ENCODE results near the gene CDC14A. TPM values are rescaled to one million over a fixed set of nuclear protein-coding genes. Genes with fewer than 3 reads are reported as not detected.
A peak's percentile ranks its signal among the peaks of the same experiment; 100 is the strongest.

Gene CDC14A
- total RNA-seq, 1 donor from 2014 or later: 5.9 TPM

GRCh38 chr1:100441651-100442050 lies 89.3 kb downstream of the CDC14A start:
- no peak for DNase-seq (ENCODE audit: low read depth)

GRCh38 chr1:100443811-100444571 lies 91.7 kb downstream of the CDC14A start:
- no peak for DNase-seq (ENCODE audit: low read depth)

GRCh38 chr1:100445565-100445964 lies 93.3 kb downstream of the CDC14A start:
- DNase-seq (ENCODE audit: low read depth): no peak

- DNase-seq (ENCODE audit: low read depth): peak; percentile 33
These were observed 96.1 kb downstream of the CDC14A start for GRCh38 chr1:100448366-100448765.

GRCh38 chr1:100449477-100449876 lies 97.2 kb downstream of the CDC14A start:
- DNase-seq (ENCODE audit: low read depth): no peak

GRCh38 chr1:100452641-100453040 lies 100.3 kb downstream of the CDC14A start:
- no peak for DNase-seq (ENCODE audit: low read depth)

- DNase-seq (ENCODE audit: low read depth): peak; percentile 20
These were observed 103.3 kb downstream of the CDC14A start for GRCh38 chr1:100455478-100456072.

- DNase-seq (ENCODE audit: low read depth): no peak
These were observed 104.6 kb downstream of the CDC14A start for GRCh38 chr1:100456880-100457279.

GRCh38 chr1:100457683-100458082 lies 105.4 kb downstream of the CDC14A start:
- DNase-seq (ENCODE audit: low read depth): no peak

- DNase-seq (ENCODE audit: low read depth): no peak
These were observed 106.5 kb downstream of the CDC14A start for GRCh38 chr1:100458661-100459357.

GRCh38 chr1:100459358-100460114 lies 107.2 kb downstream of the CDC14A start:
- DNase-seq (ENCODE audit: low read depth): peak; percentile 78

- DNase-seq (ENCODE audit: low read depth): no peak
These were observed 108.9 kb downstream of the CDC14A start for GRCh38 chr1:100461222-100461621.

- no peak for DNase-seq (ENCODE audit: low read depth)
These were observed 110.2 kb downstream of the CDC14A start for GRCh38 chr1:100462326-100463025.

- peak; percentile 49 for DNase-seq (ENCODE audit: low read depth)
These were observed 111.6 kb downstream of the CDC14A start for GRCh38 chr1:100463791-100464424.

GRCh38 chr1:100469578-100469977 lies 117.3 kb downstream of the CDC14A start:
- DNase-seq (ENCODE audit: low read depth): peak; percentile 22

- DNase-seq (ENCODE audit: low read depth): no peak
These were observed 122.5 kb downstream of the CDC14A start for GRCh38 chr1:100474834-100475233.

- no peak for DNase-seq (ENCODE audit: low read depth)
These were observed 124.5 kb downstream of the CDC14A start for GRCh38 chr1:100476735-100477290.

GRCh38 chr1:100478816-100479215 lies 126.5 kb downstream of the CDC14A start:
- DNase-seq (ENCODE audit: low read depth): no peak

- no peak for DNase-seq (ENCODE audit: low read depth)
These were observed 127.5 kb downstream of the CDC14A start for GRCh38 chr1:100479620-100480338.

Data from myocyte (in vitro differentiated cells).